ENCODE results near the gene WRNIP1. TPM values are rescaled to one million over a fixed set of nuclear protein-coding genes. Genes with fewer than 3 reads are reported as not detected.

WRNIP1 gene
- total and polyA plus RNA-seq, 12 donors = 27.7 to 82.2 (median 53.8) TPM

GRCh38 chr6:2756241-2756640, 9.0 kb upstream of the WRNIP1 start:
- DNase-seq = no peak
- H3K9me3 ChIP-seq (replicated peaks in 1 of 3) = no peaks in the 10 kb centered on the region
- intact Hi-C loops (cut with DNase I) = no loop called here
- no peak overlapping the region for H3K27ac ChIP-seq
- 76 to 88% (median 77%) methylated on average over 2 of the region's 2 CpGs for WGBS, 4 donors
- H3K4me1 ChIP-seq (replicated peaks in 1 of 2) = peaks cover 0 to 8% of the 10 kb centered on the region in 2 donors
- no peaks in the 10 kb centered on the region for H3K36me3 ChIP-seq (replicated peaks in 1 of 2)
- H3K4me3 ChIP-seq = no peak overlapping the region
- no peaks in the 10 kb centered on the region for H3K27me3 ChIP-seq
- no peak for TF ChIP-seq CTCF (IDR thresholded peaks at IDR 0.05)
- no peak for TF ChIP-seq POLR2A (IDR thresholded peaks at IDR 0.05)

- H3K36me3 ChIP-seq (replicated peaks in 1 of 2) = no peaks in the 10 kb centered on the region
- no peak overlapping the region for H3K27ac ChIP-seq
- DNase-seq = no peak
- 82 to 89% (median 88%) methylated on average over 3 of the region's 3 CpGs for WGBS, 4 donors
- intact Hi-C loops (cut with DNase I) = no loop called here
- no peak overlapping the region for H3K4me3 ChIP-seq
- no peaks in the 10 kb centered on the region for H3K27me3 ChIP-seq
- peaks cover 0 to 8% of the 10 kb centered on the region in 2 donors for H3K4me1 ChIP-seq (replicated peaks in 1 of 2)
- no peaks in the 10 kb centered on the region for H3K9me3 ChIP-seq (replicated peaks in 1 of 3)
- TF ChIP-seq POLR2A (IDR thresholded peaks at IDR 0.05) = no peak
- no peak for TF ChIP-seq CTCF (IDR thresholded peaks at IDR 0.05)
Observed at GRCh38 chr6:2756687-2757224, 8.4 kb upstream of the WRNIP1 start.

- 69 to 80% (median 71%) methylated on average over 3 of the region's 3 CpGs for WGBS, 4 donors
Observed at GRCh38 chr6:2758980-2759379, 6.2 kb upstream of the WRNIP1 start.

More at GRCh38 chr6:2758980-2759379, 6.2 kb upstream of the WRNIP1 start:
- DNase-seq = no peak
- Histone ChIP-seq H3K4me1 (replicated peaks in 1 of 2) (peaks cover 0 to 9% of the 10 kb centered on the region in 2 donors), H3K36me3 (replicated peaks in 1 of 2) (no peaks in the 10 kb centered on the region), H3K9me3 (replicated peaks in 1 of 3) (no peaks in the 10 kb centered on the region), H3K27ac (no peak overlapping the region), H3K4me3 (no peak overlapping the region), H3K27me3 (no peaks in the 10 kb centered on the region)
- TF ChIP-seq CTCF (IDR thresholded peaks at IDR 0.05) = no peak
- no peak for TF ChIP-seq POLR2A (IDR thresholded peaks at IDR 0.05)
- intact Hi-C loops (cut with DNase I) = no loop called here
